Hepatocyte (in vitro differentiated cells): Measurements from ENCODE around the gene IZUMO1. TPM values are rescaled to one million over a fixed set of nuclear protein-coding genes. Genes with fewer than 3 reads are reported as not detected.

Experiments used
- polyA plus RNA-seq: library from polyadenylated mRNA; unstranded; fragments of >200 nt; fragmentation: Nextera tagmentation; extraction: Ambion mirVana; gene quantifications from 2 replicates; pipeline ENCODE4 v1.2.1, GENCODE V29; 2016
- small RNA-seq: library from RNA; depleted of rRNA; stranded (forward); fragments of <200 nt; gene quantifications from one replicate; pipeline ENCODE3, GENCODE V24; 2014
- total RNA-seq: library from RNA; depleted of rRNA; stranded (reverse); fragments of >200 nt; gene quantifications from 2 replicates; pipeline ENCODE4 v1.2.3, GENCODE V29; 2014

IZUMO1 gene
- total and polyA plus RNA-seq, 2 experiments from 2014 or later = 0.52 to 0.57 TPM

Small RNA genes lying within 50 kb of the gene (small RNA-seq; reads per million reads assigned to genes)
- not detected for gene RNU6-317P

Other genes with a start within 250 kb of the IZUMO1 start
- gene LMTK3, start 235.1 kb downstream of the IZUMO1 start, total RNA-seq = 2.1 and 3.7 TPM in 2 replicates
- 1.3 and 2.1 TPM in 2 replicates for gene LMTK3, start 235.1 kb downstream of the IZUMO1 start, polyA plus RNA-seq
- not detected in 2 replicates for gene SULT2B1, start 194.7 kb downstream of the IZUMO1 start, total RNA-seq
- gene SULT2B1, start 194.7 kb downstream of the IZUMO1 start, polyA plus RNA-seq = 0.43 and 0.79 TPM in 2 replicates
- gene SPACA4, start 140.2 kb downstream of the IZUMO1 start, total RNA-seq = not detected in 2 replicates
- gene SPACA4, start 140.2 kb downstream of the IZUMO1 start, polyA plus RNA-seq = 0.30 TPM in 1 of 2 replicates, not detected in the other
- 13.8 and 22.2 TPM in 2 replicates for gene FAM83E, start 131.8 kb downstream of the IZUMO1 start, total RNA-seq
- 12.4 and 16.1 TPM in 2 replicates for gene FAM83E, start 131.8 kb downstream of the IZUMO1 start, polyA plus RNA-seq
- gene RPL18, start 127.7 kb downstream of the IZUMO1 start, total RNA-seq = 1,372 and 1,462 TPM in 2 replicates
- 616 and 623 TPM in 2 replicates for gene RPL18, start 127.7 kb downstream of the IZUMO1 start, polyA plus RNA-seq
- gene SPHK2, start 127.4 kb downstream of the IZUMO1 start, total RNA-seq = 45.2 and 56.7 TPM in 2 replicates
- gene SPHK2, start 127.4 kb downstream of the IZUMO1 start, polyA plus RNA-seq = 39.4 and 48.2 TPM in 2 replicates
- gene DBP, start 109.5 kb downstream of the IZUMO1 start, total RNA-seq = 3.9 and 5.4 TPM in 2 replicates
- gene DBP, start 109.5 kb downstream of the IZUMO1 start, polyA plus RNA-seq = 11.8 and 20.4 TPM in 2 replicates
- gene CA11, start 100.7 kb downstream of the IZUMO1 start, total RNA-seq = 11.7 and 12.0 TPM in 2 replicates
- 43.6 and 48.6 TPM in 2 replicates for gene CA11, start 100.7 kb downstream of the IZUMO1 start, polyA plus RNA-seq
- gene NTN5, start 73.9 kb downstream of the IZUMO1 start, total RNA-seq = 0.08 TPM in 1 of 2 replicates, not detected in the other
- 0.33 and 0.60 TPM in 2 replicates for gene NTN5, start 73.9 kb downstream of the IZUMO1 start, polyA plus RNA-seq
- 12.4 and 13.4 TPM in 2 replicates for gene FUT2, start 50.9 kb downstream of the IZUMO1 start, total RNA-seq
- 14.4 and 16.9 TPM in 2 replicates for gene FUT2, start 50.9 kb downstream of the IZUMO1 start, polyA plus RNA-seq
- gene MAMSTR, start 27.2 kb downstream of the IZUMO1 start, total RNA-seq = 2.2 and 2.3 TPM in 2 replicates
- gene MAMSTR, start 27.2 kb downstream of the IZUMO1 start, polyA plus RNA-seq = 5.2 and 7.5 TPM in 2 replicates
- gene RASIP1, start 6.3 kb downstream of the IZUMO1 start, total RNA-seq = 1.1 and 4.2 TPM in 2 replicates
- 1.9 and 3.6 TPM in 2 replicates for gene RASIP1, start 6.3 kb downstream of the IZUMO1 start, polyA plus RNA-seq
- gene FUT1, start 5.7 kb upstream of the IZUMO1 start, total RNA-seq = 2.4 TPM in 2 replicates
- gene FUT1, start 5.7 kb upstream of the IZUMO1 start, polyA plus RNA-seq = 4.3 and 5.2 TPM in 2 replicates
- gene FGF21, start 8.6 kb upstream of the IZUMO1 start, total RNA-seq = not detected in 2 replicates
- gene FGF21, start 8.6 kb upstream of the IZUMO1 start, polyA plus RNA-seq = not detected in 2 replicates
- gene BCAT2, start 64.1 kb upstream of the IZUMO1 start, total RNA-seq = 39.6 and 44.2 TPM in 2 replicates
- 84.6 and 122 TPM in 2 replicates for gene BCAT2, start 64.1 kb upstream of the IZUMO1 start, polyA plus RNA-seq
- 64.1 and 67.6 TPM in 2 replicates for gene HSD17B14, start 89.6 kb upstream of the IZUMO1 start, total RNA-seq
- 91.9 and 107 TPM in 2 replicates for gene HSD17B14, start 89.6 kb upstream of the IZUMO1 start, polyA plus RNA-seq
- gene PLEKHA4, start 121.7 kb upstream of the IZUMO1 start, total RNA-seq = 7.3 and 8.3 TPM in 2 replicates
- 15.1 and 25.8 TPM in 2 replicates for gene PLEKHA4, start 121.7 kb upstream of the IZUMO1 start, polyA plus RNA-seq
- 67.1 and 83.1 TPM in 2 replicates for gene PPP1R15A, start 125.5 kb upstream of the IZUMO1 start, total RNA-seq
- gene PPP1R15A, start 125.5 kb upstream of the IZUMO1 start, polyA plus RNA-seq = 172 and 218 TPM in 2 replicates
- gene TULP2, start 151.8 kb upstream of the IZUMO1 start, total RNA-seq = not detected in 2 replicates
- not detected in 2 replicates for gene TULP2, start 151.8 kb upstream of the IZUMO1 start, polyA plus RNA-seq
- 233 and 283 TPM in 2 replicates for gene NUCB1, start 153.4 kb upstream of the IZUMO1 start, total RNA-seq
- 332 and 339 TPM in 2 replicates for gene NUCB1, start 153.4 kb upstream of the IZUMO1 start, polyA plus RNA-seq
- gene DHDH, start 186.8 kb upstream of the IZUMO1 start, total RNA-seq = 0.72 and 3.7 TPM in 2 replicates
- 1.5 and 2.9 TPM in 2 replicates for gene DHDH, start 186.8 kb upstream of the IZUMO1 start, polyA plus RNA-seq
- gene BAX, start 208.0 kb upstream of the IZUMO1 start, total RNA-seq = 76.4 and 77.3 TPM in 2 replicates
- gene BAX, start 208.0 kb upstream of the IZUMO1 start, polyA plus RNA-seq = 106 and 116 TPM in 2 replicates
- 8,878 and 9,969 TPM in 2 replicates for gene FTL, start 218.4 kb upstream of the IZUMO1 start, total RNA-seq
- gene FTL, start 218.4 kb upstream of the IZUMO1 start, polyA plus RNA-seq = 13,723 and 15,987 TPM in 2 replicates
- gene GYS1, start 246.4 kb upstream of the IZUMO1 start, total RNA-seq = 29.2 and 37.4 TPM in 2 replicates
- gene GYS1, start 246.4 kb upstream of the IZUMO1 start, polyA plus RNA-seq = 45.9 and 54.8 TPM in 2 replicates
- 62.9 and 72.1 TPM in 2 replicates for gene RUVBL2, start 247.0 kb upstream of the IZUMO1 start, total RNA-seq
- gene RUVBL2, start 247.0 kb upstream of the IZUMO1 start, polyA plus RNA-seq = 79.6 and 84.9 TPM in 2 replicates